HCT116 (cell line): Measurements from ENCODE around the gene KDM5C. TPM values are rescaled to one million over a fixed set of nuclear protein-coding genes. Genes with fewer than 3 reads are reported as not detected.

Source experiments
- ATAC-seq: fragments of 200-7000 bp; cut with Tn5 transposase; 2 replicates; pipeline ENCODE4 v1.9.1; 2020; ENCODE audit warnings: mild to moderate bottlenecking, moderate library complexity
- BruUV-seq: library from RNA; stranded (reverse); fragments of 400-500 nt; replicated peaks from 2 replicates; lab custom pipeline; 2021; lab: Mats Ljungman, UMichigan
- CTCF ChIA-PET: fragments of 300-600 bp; sonication (Branson Sonifier 250); formaldehyde crosslinking; loops from one replicate; lab custom pipeline; 2021; ENCODE audit warnings: antibody characterized with exemption; lab: Charles Lee
- POLR2A ChIA-PET: fragments of 300-600, 350-600 bp; sonication (Branson Sonifier 250); formaldehyde crosslinking; loops from one replicate; lab custom pipeline; 2021; ENCODE audit warnings: antibody characterized with exemption; lab: Charles Lee
- RAD21 ChIA-PET, 2 experiments: fragments of 300-600 bp; sonication (Branson Sonifier 250); formaldehyde crosslinking; loops; one replicate each; lab custom pipeline; 2023; ENCODE audit warnings: low total read pairs in 2 of 2; ENCODE audit not compliant: uncharacterized antibody in 2 of 2, unreplicated experiment in 2 of 2, low non-redundant PET in 1 of 2; lab: Charles Lee
- DNase-seq: peaks from one replicate; pipeline ENCODE4 v3.0.0-alpha.2; 2010; ENCODE audit warnings: low read depth, low spot score
- H2AFZ ChIP-seq: fragments of 200-600 bp; shearing (Covaris generic), sonication (generic); 2 replicates; pipeline ENCODE4 v1.6.1; 2017; ENCODE audit warnings: low read depth, mixed run types, mixed read lengths, antibody characterized with exemption, low read length; ENCODE audit not compliant: poor library complexity, severe bottlenecking
- H3K27ac ChIP-seq: 2 replicates; pipeline ENCODE4 v1.5.1; 2012; ENCODE audit warnings: low read depth, low read length
- H3K27me3 ChIP-seq: fragments of 200-600 bp; sonication (generic); 2 replicates; pipeline ENCODE4 v1.6.1; 2016; ENCODE audit warnings: mixed run types, low read length, mixed read lengths; ENCODE audit not compliant: insufficient read depth
- H3K36me3 ChIP-seq, 2 experiments: fragments of 200-500 bp in 1 of 2; fragments of 200-600 bp in 1 of 2; sonication (Bioruptor generic) in 1 of 2; sonication (generic) in 1 of 2; 2 replicates each; pipeline versions ENCODE4 v1.5.1 to v1.6.1; 2014 to 2016; ENCODE audit warnings: low read length in 2 of 2, inconsistent platforms in 1 of 2, mixed read lengths in 1 of 2, mixed run types in 1 of 2; ENCODE audit not compliant: insufficient read depth in 2 of 2, control insufficient read depth in 1 of 2
- H3K4me1 ChIP-seq, 2 experiments: fragments of 200-600 bp in 1 of 2; sonication (generic) in 1 of 2; 2 replicates each; pipeline versions ENCODE4 v1.5.1 to v1.6.1; 2012 to 2017; ENCODE audit warnings: low read length in 2 of 2, inconsistent platforms in 1 of 2, mild to moderate bottlenecking in 1 of 2, mixed read lengths in 1 of 2, mixed run types in 1 of 2, moderate library complexity in 1 of 2; ENCODE audit not compliant: insufficient read depth in 2 of 2, control insufficient read depth in 1 of 2
- H3K4me2 ChIP-seq: fragments of 200-600 bp; sonication (generic); 2 replicates; pipeline ENCODE4 v1.6.1; 2017; ENCODE audit warnings: mixed run types, low read length, mixed read lengths
- H3K4me3 ChIP-seq, 2 experiments: fragments of 200-600 bp in 1 of 2; sonication (generic) in 1 of 2; replicated peaks in 1 of 2; 2 replicates each; pipeline ENCODE4 v1.5.1; 2011 to 2016; ENCODE audit warnings: low read length in 2 of 2, control low read depth in 1 of 2, low read depth in 1 of 2, mild to moderate bottlenecking in 1 of 2, mixed read lengths in 1 of 2, mixed run types in 1 of 2
- H3K79me2 ChIP-seq: fragments of 200-600 bp; sonication (generic); 2 replicates; pipeline ENCODE4 v1.6.1; 2017; ENCODE audit warnings: mild to moderate bottlenecking, mixed run types, low read length, moderate library complexity, mixed read lengths; ENCODE audit not compliant: insufficient read depth
- H3K9ac ChIP-seq: fragments of 200-600 bp; sonication (generic); 2 replicates; pipeline ENCODE4 v1.6.1; 2016; ENCODE audit warnings: low read length, mixed read lengths
- H3K9me2 ChIP-seq: fragments of 200-600 bp; sonication (generic), shearing (Covaris generic); 2 replicates; pipeline ENCODE4 v1.6.1; 2017; ENCODE audit warnings: mixed run types, mild to moderate bottlenecking, moderate library complexity; ENCODE audit not compliant: insufficient read depth
- H3K9me3 ChIP-seq, 2 experiments: fragments of 200-500 bp in 1 of 2; fragments of 200-600 bp in 1 of 2; sonication (Bioruptor generic) in 1 of 2; sonication (generic) in 1 of 2; 2 replicates each; pipeline ENCODE4 v1.6.1; 2014 to 2017; ENCODE audit warnings: low read length in 2 of 2, mixed read lengths in 2 of 2, inconsistent platforms in 1 of 2, low read depth in 1 of 2, mild to moderate bottlenecking in 1 of 2, mixed run types in 1 of 2, moderate library complexity in 1 of 2; ENCODE audit not compliant: control insufficient read depth in 1 of 2, insufficient read depth in 1 of 2
- H4K20me1 ChIP-seq: fragments of 200-600 bp; sonication (generic), shearing (Covaris generic); 2 replicates; pipeline ENCODE4 v1.6.1; 2017; ENCODE audit warnings: mixed run types, mild to moderate bottlenecking, moderate library complexity; ENCODE audit not compliant: insufficient read depth
- CBX3 ChIP-seq: IDR thresholded peaks from 2 replicates; pipeline ENCODE4 v1.6.1; 2012; ENCODE audit warnings: low read depth
- CEBPB ChIP-seq: IDR thresholded peaks from 2 replicates; pipeline ENCODE4 v1.6.1; 2012; ENCODE audit warnings: low read depth
- EGR1 ChIP-seq: IDR thresholded peaks from 2 replicates; pipeline ENCODE4 v1.6.1; 2012; ENCODE audit warnings: low read depth
- ELF1 ChIP-seq: IDR thresholded peaks from 2 replicates; pipeline ENCODE4 v1.6.1; 2012; ENCODE audit warnings: low read depth, borderline replicate concordance
- EZH2 ChIP-seq: fragments of 200-600 bp; sonication (generic); IDR thresholded peaks from 2 replicates; pipeline ENCODE4 v1.6.1; 2017; ENCODE audit warnings: antibody characterized with exemption, mixed run types
- FOSL1 ChIP-seq: IDR thresholded peaks from 2 replicates; pipeline ENCODE4 v1.6.1; 2012; ENCODE audit warnings: low read depth
- JUND ChIP-seq: IDR thresholded peaks from 2 replicates; pipeline ENCODE4 v1.6.1; 2012
- POLR2A ChIP-seq: IDR thresholded peaks from 2 replicates; pipeline ENCODE4 v1.7.0; 2011; ENCODE audit warnings: borderline replicate concordance; ENCODE audit not compliant: insufficient read depth, insufficient read length; ENCODE audit errors: extremely low read depth
- RAD21 ChIP-seq: IDR thresholded peaks from 2 replicates; pipeline ENCODE4 v1.6.1; 2012; ENCODE audit warnings: low read depth, mild to moderate bottlenecking
- SIN3A ChIP-seq: IDR thresholded peaks from 2 replicates; pipeline ENCODE4 v1.6.1; 2012; ENCODE audit warnings: low read depth
- SP1 ChIP-seq: IDR thresholded peaks from 2 replicates; pipeline ENCODE4 v1.6.1; 2012; ENCODE audit warnings: low read depth
- SRF ChIP-seq: IDR thresholded peaks from 2 replicates; pipeline ENCODE4 v1.6.1; 2012; ENCODE audit warnings: low read depth
- TCF7L2 ChIP-seq: IDR thresholded peaks from 2 replicates; pipeline ENCODE4 v1.7.0; 2011; ENCODE audit warnings: borderline replicate concordance, inconsistent platforms; ENCODE audit not compliant: insufficient read depth, insufficient read length; ENCODE audit errors: extremely low read depth
- YY1 ChIP-seq: IDR thresholded peaks from 2 replicates; pipeline ENCODE4 v1.6.1; 2011; ENCODE audit warnings: low read length, low read depth, moderate library complexity, mild to moderate bottlenecking; ENCODE audit not compliant: insufficient replicate concordance; ENCODE audit errors: extremely low read depth
- ZFX ChIP-seq: fragments of 450-650 bp; IDR thresholded peaks from 2 replicates; pipeline ENCODE4 v1.6.1; 2017
- intact Hi-C: fragments of 100-400 bp; cut with micrococcal nuclease; formaldehyde crosslinking; loops from 2 replicates; pipeline ENCODE4 v1.10.0; 2022
- total RNA-seq: library from RNA; stranded (reverse); gene quantifications from one replicate; pipeline ENCODE4 v1.2.1, GENCODE V29; 2021; ENCODE audit not compliant: unreplicated experiment
- TF ChIP-seq, protein P1 (sequence below), 3 experiments: fragments of 200-600 bp in 1 of 3; sonication (generic) in 1 of 3; IDR thresholded peaks in 2 of 3; conservative IDR thresholded peaks in 1 of 3; 2 replicates each; pipeline ENCODE4 v1.5.1; 2012 to 2017; ENCODE audit warnings: low read depth in 2 of 3, low read length in 2 of 3, antibody characterized with exemption in 1 of 3, borderline replicate concordance in 1 of 3, control low read depth in 1 of 3, mild to moderate bottlenecking in 1 of 3, mixed read lengths in 1 of 3, mixed run types in 1 of 3, moderate library complexity in 1 of 3; ENCODE audit not compliant: insufficient read depth in 1 of 3
- TF ChIP-seq, protein P2 (sequence below): IDR thresholded peaks from 2 replicates; pipeline ENCODE4 v1.6.1; 2012
- TF ChIP-seq, protein P3 (sequence below): IDR thresholded peaks from 2 replicates; pipeline ENCODE4 v1.6.1; 2012
- TF ChIP-seq, protein P4 (sequence below): IDR thresholded peaks from 2 replicates; pipeline ENCODE4 v1.6.1; 2011; ENCODE audit warnings: mild to moderate bottlenecking, low read length, moderate library complexity; ENCODE audit not compliant: insufficient replicate concordance; ENCODE audit errors: extremely low read depth

The KDM5C gene
- total RNA-seq, 1 experiment from 2014 or later = 72.9 TPM

DNA sequence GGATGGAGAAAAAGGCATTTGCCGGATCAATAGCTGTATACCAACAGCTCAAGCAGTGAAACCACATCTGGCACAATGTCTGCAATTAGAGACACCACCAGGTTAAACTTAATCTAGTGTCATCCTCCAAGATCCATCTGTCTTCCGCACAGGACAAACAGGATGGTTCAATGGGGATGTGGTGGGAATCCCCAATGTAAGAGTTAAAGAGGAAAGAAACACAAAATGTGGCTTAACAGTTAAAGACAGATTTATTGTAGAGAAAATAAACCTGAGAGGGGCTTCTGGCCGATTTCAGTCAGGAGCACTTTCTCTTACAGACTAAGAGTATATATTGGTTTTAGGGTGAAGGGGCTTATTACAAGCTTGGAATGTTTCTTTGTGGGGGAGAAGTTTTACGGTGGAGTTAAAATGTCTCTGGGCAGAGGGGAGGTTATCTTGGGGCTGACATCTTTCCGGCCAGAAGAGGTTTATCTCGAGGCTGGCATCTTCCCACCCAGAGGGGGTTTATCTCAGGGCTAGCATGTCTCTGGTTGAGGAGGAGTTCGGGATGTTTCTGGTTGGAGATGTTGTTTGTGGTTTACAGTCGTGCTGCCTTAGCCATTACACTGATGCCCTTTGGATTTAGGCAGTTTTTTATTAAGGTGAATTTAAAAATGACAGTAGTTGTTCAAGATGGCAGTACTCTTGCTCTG, 69.3 kb downstream of the KDM5C start (continued):
- TF ChIP-seq CBX3 (no peak), CEBPB (no peak), EZH2 (no peak), FOSL1 (no peak)
- TF ChIP-seq, protein P1, sequence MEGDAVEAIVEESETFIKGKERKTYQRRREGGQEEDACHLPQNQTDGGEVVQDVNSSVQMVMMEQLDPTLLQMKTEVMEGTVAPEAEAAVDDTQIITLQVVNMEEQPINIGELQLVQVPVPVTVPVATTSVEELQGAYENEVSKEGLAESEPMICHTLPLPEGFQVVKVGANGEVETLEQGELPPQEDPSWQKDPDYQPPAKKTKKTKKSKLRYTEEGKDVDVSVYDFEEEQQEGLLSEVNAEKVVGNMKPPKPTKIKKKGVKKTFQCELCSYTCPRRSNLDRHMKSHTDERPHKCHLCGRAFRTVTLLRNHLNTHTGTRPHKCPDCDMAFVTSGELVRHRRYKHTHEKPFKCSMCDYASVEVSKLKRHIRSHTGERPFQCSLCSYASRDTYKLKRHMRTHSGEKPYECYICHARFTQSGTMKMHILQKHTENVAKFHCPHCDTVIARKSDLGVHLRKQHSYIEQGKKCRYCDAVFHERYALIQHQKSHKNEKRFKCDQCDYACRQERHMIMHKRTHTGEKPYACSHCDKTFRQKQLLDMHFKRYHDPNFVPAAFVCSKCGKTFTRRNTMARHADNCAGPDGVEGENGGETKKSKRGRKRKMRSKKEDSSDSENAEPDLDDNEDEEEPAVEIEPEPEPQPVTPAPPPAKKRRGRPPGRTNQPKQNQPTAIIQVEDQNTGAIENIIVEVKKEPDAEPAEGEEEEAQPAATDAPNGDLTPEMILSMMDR (IDR thresholded peaks at IDR 0.05 in 2 of 3, conservative IDR thresholded peaks at IDR 0.05 in 1 of 3; ENCODE audit: borderline replicate concordance in 1 of 3, insufficient read depth in 1 of 3, low read depth in 2 of 3, low read length in 2 of 3) = no peak
- TF ChIP-seq, protein P2, sequence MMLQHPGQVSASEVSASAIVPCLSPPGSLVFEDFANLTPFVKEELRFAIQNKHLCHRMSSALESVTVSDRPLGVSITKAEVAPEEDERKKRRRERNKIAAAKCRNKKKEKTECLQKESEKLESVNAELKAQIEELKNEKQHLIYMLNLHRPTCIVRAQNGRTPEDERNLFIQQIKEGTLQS = no peak

DNA sequence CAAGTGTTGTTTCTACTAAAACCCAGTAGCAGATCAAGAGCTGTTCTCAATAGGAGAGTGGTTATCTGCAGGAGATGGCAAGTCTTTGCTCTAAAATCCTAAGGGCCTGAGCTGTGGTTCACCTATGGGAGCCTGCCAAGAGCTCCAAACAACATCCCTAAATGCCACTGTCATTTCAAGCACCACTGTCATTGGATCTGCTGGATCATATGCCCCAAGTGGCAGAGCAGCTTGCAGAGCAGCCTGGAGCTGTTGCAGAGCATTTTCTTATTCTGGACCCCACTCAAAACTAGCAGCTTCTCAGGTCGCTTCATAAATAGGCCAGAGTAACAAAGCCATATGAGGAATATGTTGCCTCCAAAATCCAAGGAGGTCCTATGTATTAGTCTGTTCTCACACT, 71.4 kb downstream of the KDM5C start:
- BruUV-seq = no TSS peak
- no peak overlapping the region for H3K4me3 ChIP-seq
- no peaks in the 10 kb centered on the region for H3K4me1 ChIP-seq
- no peaks in the 10 kb centered on the region for H3K9me2 ChIP-seq
- no peak for ATAC-seq
- no peak overlapping the region for H3K9ac ChIP-seq
- no peak for DNase-seq
- RAD21 ChIA-PET = no interaction called here
- no peaks in the 10 kb centered on the region for H3K27me3 ChIP-seq
- CTCF ChIA-PET = no interaction called here
- no peaks in the 10 kb centered on the region for H3K79me2 ChIP-seq
- no peaks in the 10 kb centered on the region for H3K36me3 ChIP-seq
- TF ChIP-seq RAD21 = no peak
- TF ChIP-seq JUND = no peak
- TF ChIP-seq SRF = no peak
- TF ChIP-seq YY1 = no peak
- no peak for TF ChIP-seq ELF1
- TF ChIP-seq TCF7L2 = no peak
- TF ChIP-seq CBX3 = no peak
- TF ChIP-seq, protein P3, sequence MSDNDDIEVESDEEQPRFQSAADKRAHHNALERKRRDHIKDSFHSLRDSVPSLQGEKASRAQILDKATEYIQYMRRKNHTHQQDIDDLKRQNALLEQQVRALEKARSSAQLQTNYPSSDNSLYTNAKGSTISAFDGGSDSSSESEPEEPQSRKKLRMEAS = no peak
- TF ChIP-seq SP1 = no peak
- TF ChIP-seq, protein P4, sequence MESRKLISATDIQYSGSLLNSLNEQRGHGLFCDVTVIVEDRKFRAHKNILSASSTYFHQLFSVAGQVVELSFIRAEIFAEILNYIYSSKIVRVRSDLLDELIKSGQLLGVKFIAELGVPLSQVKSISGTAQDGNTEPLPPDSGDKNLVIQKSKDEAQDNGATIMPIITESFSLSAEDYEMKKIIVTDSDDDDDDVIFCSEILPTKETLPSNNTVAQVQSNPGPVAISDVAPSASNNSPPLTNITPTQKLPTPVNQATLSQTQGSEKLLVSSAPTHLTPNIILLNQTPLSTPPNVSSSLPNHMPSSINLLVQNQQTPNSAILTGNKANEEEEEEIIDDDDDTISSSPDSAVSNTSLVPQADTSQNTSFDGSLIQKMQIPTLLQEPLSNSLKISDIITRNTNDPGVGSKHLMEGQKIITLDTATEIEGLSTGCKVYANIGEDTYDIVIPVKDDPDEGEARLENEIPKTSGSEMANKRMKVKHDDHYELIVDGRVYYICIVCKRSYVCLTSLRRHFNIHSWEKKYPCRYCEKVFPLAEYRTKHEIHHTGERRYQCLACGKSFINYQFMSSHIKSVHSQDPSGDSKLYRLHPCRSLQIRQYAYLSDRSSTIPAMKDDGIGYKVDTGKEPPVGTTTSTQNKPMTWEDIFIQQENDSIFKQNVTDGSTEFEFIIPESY = no peak
- TF ChIP-seq POLR2A = no peak
- no peak for TF ChIP-seq ZFX
- no peak for TF ChIP-seq SIN3A
- TF ChIP-seq EGR1 = no peak
- H3K4me2 ChIP-seq = no peak overlapping the region
- POLR2A ChIA-PET = no interaction called here
- no peak overlapping the region for H3K27ac ChIP-seq
- no peaks in the 10 kb centered on the region for H4K20me1 ChIP-seq
- no peak overlapping the region for H2AFZ ChIP-seq
- H3K9me3 ChIP-seq = no peaks in the 10 kb centered on the region
- intact Hi-C loops = no loop called here
